ENCODE measurements around the gene RAI1. TPM values are rescaled to one million over a fixed set of nuclear protein-coding genes. Genes with fewer than 3 reads are reported as not detected.
A peak's percentile ranks its signal among the peaks of the same experiment; 100 is the strongest.

RAI1 gene
- total RNA-seq, 1 donor from 2014 or later: 29.2 TPM

DNA sequence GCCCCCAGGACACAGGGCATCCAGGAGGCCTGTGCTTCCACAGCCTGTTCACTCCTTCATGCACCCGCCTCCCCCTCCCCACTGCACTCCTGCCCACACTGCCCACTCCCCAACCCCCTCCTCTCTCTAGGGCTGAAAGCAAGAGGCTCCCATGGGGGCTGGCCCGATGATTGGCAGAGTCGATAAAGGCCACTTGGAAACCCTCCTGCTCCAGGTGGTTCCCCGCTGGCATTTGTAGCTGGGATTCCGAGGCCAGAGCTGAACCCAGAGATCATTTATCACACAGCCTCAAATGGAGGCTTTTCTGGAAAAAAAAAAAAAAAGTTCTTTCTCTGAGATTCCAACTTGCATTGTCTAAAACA lies 81.5 kb downstream of the RAI1 start:
- Histone ChIP-seq H3K36me3 (no peaks in the 10 kb centered on the region), H3K9me3 (no peaks in the 10 kb centered on the region), H3K4me3 (no peak overlapping the region), H3K27ac (no peak overlapping the region), H3K4me1 (peaks cover 45% of the 10 kb centered on the region), H3K27me3 (no peaks in the 10 kb centered on the region)
- intact Hi-C loops (cut with DNase I): no loop called here
- DNase-seq (ENCODE audit: extremely low spot score in 2 of 2): no peak
- no peak for TF ChIP-seq POLR2AphosphoS5 (IDR thresholded peaks at IDR 0.05; ENCODE audit: insufficient read depth in 1 of 2, low read depth in 1 of 2)
- TF ChIP-seq POLR2A (IDR thresholded peaks at IDR 0.05): no peak
- TF ChIP-seq, protein P1, sequence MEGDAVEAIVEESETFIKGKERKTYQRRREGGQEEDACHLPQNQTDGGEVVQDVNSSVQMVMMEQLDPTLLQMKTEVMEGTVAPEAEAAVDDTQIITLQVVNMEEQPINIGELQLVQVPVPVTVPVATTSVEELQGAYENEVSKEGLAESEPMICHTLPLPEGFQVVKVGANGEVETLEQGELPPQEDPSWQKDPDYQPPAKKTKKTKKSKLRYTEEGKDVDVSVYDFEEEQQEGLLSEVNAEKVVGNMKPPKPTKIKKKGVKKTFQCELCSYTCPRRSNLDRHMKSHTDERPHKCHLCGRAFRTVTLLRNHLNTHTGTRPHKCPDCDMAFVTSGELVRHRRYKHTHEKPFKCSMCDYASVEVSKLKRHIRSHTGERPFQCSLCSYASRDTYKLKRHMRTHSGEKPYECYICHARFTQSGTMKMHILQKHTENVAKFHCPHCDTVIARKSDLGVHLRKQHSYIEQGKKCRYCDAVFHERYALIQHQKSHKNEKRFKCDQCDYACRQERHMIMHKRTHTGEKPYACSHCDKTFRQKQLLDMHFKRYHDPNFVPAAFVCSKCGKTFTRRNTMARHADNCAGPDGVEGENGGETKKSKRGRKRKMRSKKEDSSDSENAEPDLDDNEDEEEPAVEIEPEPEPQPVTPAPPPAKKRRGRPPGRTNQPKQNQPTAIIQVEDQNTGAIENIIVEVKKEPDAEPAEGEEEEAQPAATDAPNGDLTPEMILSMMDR (IDR thresholded peaks at IDR 0.05): no peak

DNA sequence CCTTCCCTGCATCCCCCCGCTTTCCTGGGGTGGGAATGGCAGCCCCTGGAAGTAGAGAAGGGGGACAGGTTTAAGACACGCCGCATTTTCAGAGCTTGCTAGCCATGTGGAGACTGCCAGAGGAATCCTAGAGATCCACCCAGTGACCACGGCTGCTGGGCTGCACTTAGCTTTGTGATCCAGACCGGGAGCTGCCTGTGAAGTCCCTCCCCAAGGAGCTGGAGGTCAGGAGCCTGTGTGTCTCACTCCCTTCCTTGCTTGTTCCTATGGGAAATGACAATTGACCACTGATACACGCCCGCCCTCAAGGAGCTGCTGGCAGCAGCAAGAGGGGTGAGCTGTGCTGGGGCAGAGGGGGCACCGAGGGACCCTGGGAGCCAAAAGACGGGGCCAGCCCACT lies 81.9 kb downstream of the RAI1 start:
- intact Hi-C loops (cut with DNase I): no loop called here

GRCh38 chr17:17763734-17764133 lies 82.5 kb downstream of the RAI1 start:
- Histone ChIP-seq H3K36me3 (no peaks in the 10 kb centered on the region), H3K9me3 (no peaks in the 10 kb centered on the region), H3K4me1 (peaks cover 43% of the 10 kb centered on the region), H3K4me3 (no peak overlapping the region), H3K27ac (no peak overlapping the region), H3K27me3 (no peaks in the 10 kb centered on the region)
- intact Hi-C loops (cut with DNase I): no loop called here
- DNase-seq (ENCODE audit: extremely low spot score in 2 of 2): no peak
- TF ChIP-seq POLR2A (IDR thresholded peaks at IDR 0.05) (no peak), POLR2AphosphoS5 (IDR thresholded peaks at IDR 0.05; ENCODE audit: insufficient read depth in 1 of 2, low read depth in 1 of 2) (no peak)
- TF ChIP-seq, protein P1 (IDR thresholded peaks at IDR 0.05): no peak

More for the DNA sequence above, 81.9 kb downstream of the RAI1 start:
- TF ChIP-seq POLR2AphosphoS5 (IDR thresholded peaks at IDR 0.05; ENCODE audit: insufficient read depth in 1 of 2, low read depth in 1 of 2) (no peak), POLR2A (IDR thresholded peaks at IDR 0.05) (no peak)
- TF ChIP-seq, protein P1 (IDR thresholded peaks at IDR 0.05): no peak
- H3K27ac ChIP-seq: no peak overlapping the region
- no peak for DNase-seq (ENCODE audit: extremely low spot score in 2 of 2)
- no peaks in the 10 kb centered on the region for H3K36me3 ChIP-seq
- H3K27me3 ChIP-seq: no peaks in the 10 kb centered on the region
- H3K4me1 ChIP-seq: peaks cover 41% of the 10 kb centered on the region
- no peaks in the 10 kb centered on the region for H3K9me3 ChIP-seq
- no peak overlapping the region for H3K4me3 ChIP-seq

- Histone ChIP-seq H3K4me1 (peaks cover 50% of the 10 kb centered on the region), H3K27ac (peak overlapping the region; percentile 30), H3K9me3 (no peaks in the 10 kb centered on the region), H3K27me3 (no peaks in the 10 kb centered on the region), H3K36me3 (no peaks in the 10 kb centered on the region), H3K4me3 (no peak overlapping the region)
- TF ChIP-seq POLR2AphosphoS5 (IDR thresholded peaks at IDR 0.05; ENCODE audit: insufficient read depth in 1 of 2, low read depth in 1 of 2) (no peak), POLR2A (IDR thresholded peaks at IDR 0.05) (no peak)
- TF ChIP-seq, protein P1 (IDR thresholded peaks at IDR 0.05): no peak
- intact Hi-C loops (cut with DNase I): no loop called here
- no peak for DNase-seq (ENCODE audit: extremely low spot score in 2 of 2)
Measured at GRCh38 chr17:17765359-17766076, 84.3 kb downstream of the RAI1 start.

DNA sequence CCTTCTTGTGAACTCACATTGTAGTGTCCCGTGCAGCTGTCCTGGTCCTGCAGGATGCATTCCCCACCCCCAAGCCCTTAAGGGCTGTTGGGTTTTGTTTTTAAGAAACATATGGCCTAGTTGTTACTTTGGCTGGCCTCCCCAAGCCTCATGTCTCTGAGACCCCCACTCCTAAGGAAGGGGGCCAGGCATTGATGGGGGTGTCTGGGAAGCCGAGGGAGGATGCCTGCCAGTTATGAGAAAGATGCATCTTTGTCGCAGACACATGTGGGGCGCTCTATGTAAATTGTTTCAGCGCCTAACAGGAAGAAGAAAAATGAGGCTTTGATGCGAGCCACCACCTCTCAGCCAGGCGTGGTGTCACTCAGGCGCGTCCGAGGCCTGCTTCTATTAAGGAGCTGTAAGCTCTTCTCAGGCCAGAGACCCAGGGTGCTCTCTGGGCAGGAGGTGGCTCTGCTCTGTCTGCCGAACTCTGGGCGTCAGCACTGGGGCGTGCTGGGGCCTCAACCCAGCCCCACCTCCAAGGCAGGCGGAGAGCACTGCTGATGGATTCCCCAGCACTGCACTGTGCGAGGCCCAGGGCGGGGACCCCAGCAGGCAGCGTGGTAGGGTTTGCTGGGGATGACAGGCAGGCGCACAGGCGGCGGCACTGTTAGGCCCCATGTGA lies 85.0 kb downstream of the RAI1 start:
- no peak for DNase-seq (ENCODE audit: extremely low spot score in 2 of 2)
- peaks cover 51% of the 10 kb centered on the region for H3K4me1 ChIP-seq
- H3K9me3 ChIP-seq: no peaks in the 10 kb centered on the region
- intact Hi-C loops (cut with DNase I): no loop called here
- TF ChIP-seq POLR2AphosphoS5 (IDR thresholded peaks at IDR 0.05; ENCODE audit: insufficient read depth in 1 of 2, low read depth in 1 of 2): no peak
- TF ChIP-seq, protein P1 (IDR thresholded peaks at IDR 0.05): no peak
- no peak for TF ChIP-seq POLR2A (IDR thresholded peaks at IDR 0.05)
- H3K27ac ChIP-seq: peak overlapping the region; percentile 30
- no peaks in the 10 kb centered on the region for H3K27me3 ChIP-seq
- no peaks in the 10 kb centered on the region for H3K36me3 ChIP-seq
- no peak overlapping the region for H3K4me3 ChIP-seq
